ENCODE measurements around the gene TROAP. TPM values are rescaled to one million over a fixed set of nuclear protein-coding genes. Genes with fewer than 3 reads are reported as not detected.
"Not testable (repeated sequence)": the region's sequence is repeated elsewhere in the genome, so short reads cannot be mapped to it uniquely, and the experiment has no call there.

TROAP gene
- total RNA-seq, 3 donors from 2014 or later = 0.29 to 1.8 (median 0.66) TPM

DNA sequence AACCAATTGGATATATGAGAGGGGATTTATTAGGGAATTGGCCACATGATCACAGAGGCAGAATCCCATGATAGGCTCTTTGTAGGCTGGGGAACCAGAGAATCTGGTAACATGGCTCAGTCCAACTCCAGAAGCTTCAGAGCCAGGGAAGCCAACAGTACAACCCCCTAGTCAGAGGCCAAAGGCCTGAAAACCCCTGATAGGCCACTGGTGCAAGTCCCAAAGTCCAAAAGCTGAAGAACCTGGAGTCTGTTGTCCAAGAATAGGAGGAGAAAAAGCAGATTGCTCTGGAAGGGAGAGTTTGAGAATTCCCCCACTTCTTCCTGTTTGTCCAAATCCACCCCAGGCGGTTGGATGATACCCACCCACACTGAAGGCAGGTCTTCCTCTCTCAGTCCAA is 8.2 kb upstream of the TROAP start:
- Histone ChIP-seq H3K4me1 (no peaks in the 10 kb centered on the region), H3K27ac (no peak overlapping the region), H3K9me3 (no peaks in the 10 kb centered on the region), H3K4me3 (no peak overlapping the region), H3K27me3 (no peaks in the 10 kb centered on the region), H3K36me3 (no peaks in the 10 kb centered on the region)
- intact Hi-C loops (cut with DNase I; ENCODE audit: low total_unique reads) = no loop called here
- TF ChIP-seq POLR2AphosphoS5 (IDR thresholded peaks at IDR 0.05) (no peak), POLR2A (IDR thresholded peaks at IDR 0.05) (no peak)
- TF ChIP-seq, protein P1, sequence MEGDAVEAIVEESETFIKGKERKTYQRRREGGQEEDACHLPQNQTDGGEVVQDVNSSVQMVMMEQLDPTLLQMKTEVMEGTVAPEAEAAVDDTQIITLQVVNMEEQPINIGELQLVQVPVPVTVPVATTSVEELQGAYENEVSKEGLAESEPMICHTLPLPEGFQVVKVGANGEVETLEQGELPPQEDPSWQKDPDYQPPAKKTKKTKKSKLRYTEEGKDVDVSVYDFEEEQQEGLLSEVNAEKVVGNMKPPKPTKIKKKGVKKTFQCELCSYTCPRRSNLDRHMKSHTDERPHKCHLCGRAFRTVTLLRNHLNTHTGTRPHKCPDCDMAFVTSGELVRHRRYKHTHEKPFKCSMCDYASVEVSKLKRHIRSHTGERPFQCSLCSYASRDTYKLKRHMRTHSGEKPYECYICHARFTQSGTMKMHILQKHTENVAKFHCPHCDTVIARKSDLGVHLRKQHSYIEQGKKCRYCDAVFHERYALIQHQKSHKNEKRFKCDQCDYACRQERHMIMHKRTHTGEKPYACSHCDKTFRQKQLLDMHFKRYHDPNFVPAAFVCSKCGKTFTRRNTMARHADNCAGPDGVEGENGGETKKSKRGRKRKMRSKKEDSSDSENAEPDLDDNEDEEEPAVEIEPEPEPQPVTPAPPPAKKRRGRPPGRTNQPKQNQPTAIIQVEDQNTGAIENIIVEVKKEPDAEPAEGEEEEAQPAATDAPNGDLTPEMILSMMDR (IDR thresholded peaks at IDR 0.05) = no peak
- no peak for DNase-seq (ENCODE audit: low spot score in 2 of 2)

DNA sequence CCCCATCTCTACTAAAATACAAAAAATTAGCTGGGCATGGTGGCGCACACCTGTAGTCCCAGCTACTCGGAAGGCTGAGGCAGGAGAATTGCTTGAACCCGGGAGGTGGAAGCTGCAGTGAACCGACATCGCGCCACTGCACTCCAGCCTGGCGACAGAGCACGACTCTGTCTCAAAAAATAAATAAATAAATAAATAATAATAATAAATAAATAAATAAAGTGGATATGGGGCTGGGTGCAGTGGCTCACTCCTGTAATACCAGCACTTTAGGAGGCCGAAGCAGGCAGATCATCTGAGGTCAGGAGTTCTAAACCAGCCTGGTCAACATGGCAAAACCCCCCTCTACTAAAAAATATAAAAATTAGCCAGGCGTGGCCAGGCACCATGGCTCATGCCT is 5.9 kb upstream of the TROAP start:
- H3K4me1 ChIP-seq; H3K27me3 ChIP-seq; intact Hi-C loops (cut with DNase I; ENCODE audit: low total_unique reads); H3K36me3 ChIP-seq; DNase-seq (ENCODE audit: low spot score in 2 of 2); H3K27ac ChIP-seq; H3K4me3 ChIP-seq; H3K9me3 ChIP-seq: not testable (repeated sequence)

GRCh38 chr12:49320411-49321103 is 2.5 kb upstream of the TROAP start:
- H3K4me1 ChIP-seq; DNase-seq (ENCODE audit: low spot score in 2 of 2); intact Hi-C loops (cut with DNase I; ENCODE audit: low total_unique reads); H3K9me3 ChIP-seq; H3K27me3 ChIP-seq; H3K27ac ChIP-seq; H3K36me3 ChIP-seq; H3K4me3 ChIP-seq: not testable (repeated sequence)

DNA sequence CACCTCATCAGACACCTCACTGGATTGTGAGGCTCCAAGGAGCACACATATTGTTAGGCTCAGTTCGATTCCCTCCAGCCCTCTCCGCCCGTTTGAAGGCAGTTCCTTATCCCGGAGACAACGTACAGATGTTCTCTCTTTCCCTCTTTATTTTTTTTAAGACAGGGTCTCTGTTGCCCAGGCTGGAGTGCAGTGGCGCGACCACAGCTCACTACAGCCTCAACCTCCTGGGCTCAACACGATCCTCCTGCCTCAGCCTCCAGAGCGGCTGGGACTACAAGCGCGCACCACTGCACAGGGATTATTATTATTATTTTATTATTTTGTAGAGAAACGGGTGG is 718 bp upstream of the TROAP start:
- Histone ChIP-seq H3K27ac (peak overlapping the region in 1 of 2 donors; percentile 6), H3K4me3 (peak overlapping the region; percentile 52 to 74 (median 58)), H3K27me3 (no peaks in the 10 kb centered on the region), H3K9me3 (no peaks in the 10 kb centered on the region), H3K36me3 (no peaks in the 10 kb centered on the region), H3K4me1 (no peaks in the 10 kb centered on the region)
- intact Hi-C loops (cut with DNase I; ENCODE audit: low total_unique reads) = no loop called here
- no peak for TF ChIP-seq POLR2A (IDR thresholded peaks at IDR 0.05)
- no peak for TF ChIP-seq POLR2AphosphoS5 (IDR thresholded peaks at IDR 0.05)
- TF ChIP-seq, protein P1 (IDR thresholded peaks at IDR 0.05) = no peak
- DNase-seq (ENCODE audit: low spot score in 2 of 2) = no peak

GRCh38 chr12:49323524-49324097 is 556 bp downstream of the TROAP start:
- no peaks in the 10 kb centered on the region for H3K9me3 ChIP-seq
- no peak overlapping the region for H3K27ac ChIP-seq
- peak in 1 of 2 donors; percentile 12 for DNase-seq (ENCODE audit: low spot score in 2 of 2)
- intact Hi-C loops (cut with DNase I; ENCODE audit: low total_unique reads) = no loop called here
- no peak for TF ChIP-seq POLR2A (IDR thresholded peaks at IDR 0.05)
- no peak for TF ChIP-seq POLR2AphosphoS5 (IDR thresholded peaks at IDR 0.05)
- TF ChIP-seq, protein P1 (IDR thresholded peaks at IDR 0.05) = no peak
- no peaks in the 10 kb centered on the region for H3K27me3 ChIP-seq
- H3K4me1 ChIP-seq = no peaks in the 10 kb centered on the region
- H3K36me3 ChIP-seq = no peaks in the 10 kb centered on the region
- peak overlapping the region; percentile 52 to 74 (median 58) for H3K4me3 ChIP-seq

DNA sequence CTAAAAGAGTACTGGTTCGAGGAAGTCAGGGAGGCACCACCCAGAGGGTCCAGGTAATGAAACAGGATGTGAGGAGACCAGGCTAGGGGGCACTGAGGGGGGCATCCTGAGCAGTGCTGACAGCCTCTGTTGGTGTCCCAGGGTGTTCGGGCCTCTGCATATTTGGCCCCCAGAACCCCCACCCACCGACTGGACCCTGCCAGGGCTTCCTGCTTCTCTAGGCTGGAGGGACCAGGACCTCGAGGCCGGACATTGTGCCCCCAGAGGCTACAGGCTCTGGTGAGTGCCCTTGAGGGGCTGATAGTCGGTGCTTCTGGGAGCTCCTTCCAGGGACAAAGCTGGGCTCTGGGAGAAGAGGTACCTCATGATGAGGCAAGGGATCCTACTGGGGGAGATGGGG is 2.6 kb downstream of the TROAP start:
- peak in 1 of 2 donors; percentile 36 for DNase-seq (ENCODE audit: low spot score in 2 of 2)
- intact Hi-C loops (cut with DNase I; ENCODE audit: low total_unique reads) = no loop called here

More for the DNA sequence above, 2.6 kb downstream of the TROAP start:
- H3K9me3 ChIP-seq = no peaks in the 10 kb centered on the region
- no peak overlapping the region for H3K27ac ChIP-seq
- H3K4me3 ChIP-seq = no peak overlapping the region
- no peaks in the 10 kb centered on the region for H3K36me3 ChIP-seq
- H3K4me1 ChIP-seq = no peaks in the 10 kb centered on the region
- H3K27me3 ChIP-seq = no peaks in the 10 kb centered on the region
- TF ChIP-seq POLR2AphosphoS5 (IDR thresholded peaks at IDR 0.05) = no peak
- TF ChIP-seq, protein P1 (IDR thresholded peaks at IDR 0.05) = no peak
- no peak for TF ChIP-seq POLR2A (IDR thresholded peaks at IDR 0.05)

Measured in breast epithelium (tissue), 4 donors.